Renal pelvis (tissue), 4 donors: ENCODE results near the gene CADM2. TPM values are rescaled to one million over a fixed set of nuclear protein-coding genes. Genes with fewer than 3 reads are reported as not detected.
"Not testable (repeated sequence)": the region's sequence is repeated elsewhere in the genome, so short reads cannot be mapped to it uniquely, and the experiment has no call there.

Source experiments
- DNase-seq: peaks from one replicate; pipeline ENCODE4 v3.0.0-alpha.2; 2013
- polyA plus RNA-seq, 3 donors: library from polyadenylated mRNA; unstranded; fragments of 120-200 nt; gene quantifications; one replicate each; pipeline ENCODE4 v1.2.1, GENCODE V29; 2013; ENCODE audit not compliant: insufficient read length in 3 of 3

Gene CADM2
- polyA plus RNA-seq, 3 donors: 0.38 to 0.57 (median 0.44) TPM

DNA sequence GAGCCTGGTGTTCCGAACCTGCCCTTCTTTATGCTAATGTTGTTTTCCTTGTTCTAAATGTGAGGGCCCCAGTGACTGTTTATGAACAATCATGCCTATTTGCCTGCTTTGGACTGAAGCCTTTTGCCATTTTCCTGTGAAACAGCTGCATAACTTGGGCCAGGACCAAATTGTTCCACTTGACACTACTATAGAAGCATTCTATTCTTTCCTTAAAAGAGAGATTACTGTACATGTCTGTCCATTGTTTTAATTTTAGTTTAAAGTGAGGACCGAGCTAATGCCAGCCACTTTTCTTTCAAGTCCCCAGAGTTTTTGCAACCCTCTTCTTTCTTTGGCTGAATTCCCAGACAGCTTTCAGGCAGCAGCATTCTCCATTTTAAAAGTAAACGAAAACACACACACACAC is 980.3 kb downstream of the CADM2 start:
- peak; percentile 7 for DNase-seq

- DNase-seq: no peak
Observed at GRCh38 chr3:85950435-85950834, 991.6 kb downstream of the CADM2 start.

DNA sequence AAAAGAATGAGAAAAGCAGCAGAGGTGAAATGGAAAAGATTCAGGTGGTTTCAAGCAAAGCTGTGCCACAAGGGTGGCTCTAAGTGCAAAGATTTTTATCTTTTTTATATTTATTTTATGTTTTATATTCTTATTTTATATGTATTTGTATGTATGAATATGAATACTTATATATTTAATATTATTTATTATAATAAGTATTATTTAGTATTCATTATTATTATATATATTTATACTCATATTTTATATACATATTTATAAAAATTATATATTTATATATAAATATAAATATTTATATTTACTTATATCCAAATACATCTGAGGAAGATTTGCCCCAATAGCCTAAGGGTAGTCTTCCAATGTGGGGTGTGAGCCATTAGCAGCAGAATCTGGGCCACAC is 1002.0 kb downstream of the CADM2 start:
- no peak for DNase-seq

DNA sequence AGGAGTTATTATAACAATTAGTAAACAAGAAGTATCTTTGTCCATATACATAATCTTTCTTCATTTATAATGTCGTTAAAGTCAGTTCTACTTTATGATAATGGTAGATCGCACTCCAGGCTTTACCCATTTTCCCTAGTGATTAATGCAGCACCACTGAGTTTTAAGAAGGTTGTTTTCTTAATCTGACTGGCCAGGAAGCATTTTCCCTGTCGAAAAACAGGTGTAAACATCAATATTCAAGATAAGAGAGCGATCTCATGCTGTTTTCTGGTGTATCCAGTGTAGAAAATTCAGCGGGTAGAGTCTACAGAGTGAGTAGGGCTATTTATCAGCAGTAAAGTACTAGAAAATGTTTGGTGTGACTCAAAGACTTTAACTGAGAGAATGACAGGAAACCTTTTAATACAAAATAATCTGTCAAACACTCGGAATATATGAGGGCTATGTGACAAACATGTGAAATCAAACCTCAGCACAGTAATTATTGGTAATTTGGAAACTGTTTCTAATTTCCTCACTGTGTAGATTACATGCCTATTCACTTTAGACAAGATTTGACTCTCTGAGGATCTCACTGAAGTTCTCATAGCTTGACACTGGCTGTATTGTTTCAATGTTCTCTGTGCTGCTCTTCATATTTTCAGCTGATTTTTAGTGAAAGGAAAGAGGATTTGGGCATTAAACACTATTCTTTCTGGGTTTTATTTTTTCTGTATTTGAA is 1019.0 kb downstream of the CADM2 start:
- DNase-seq: no peak

- no peak for DNase-seq
Observed at GRCh38 chr3:85979034-85979433, 1020.2 kb downstream of the CADM2 start.

GRCh38 chr3:85989581-85989980 is 1030.8 kb downstream of the CADM2 start:
- DNase-seq: not testable (repeated sequence)

DNA sequence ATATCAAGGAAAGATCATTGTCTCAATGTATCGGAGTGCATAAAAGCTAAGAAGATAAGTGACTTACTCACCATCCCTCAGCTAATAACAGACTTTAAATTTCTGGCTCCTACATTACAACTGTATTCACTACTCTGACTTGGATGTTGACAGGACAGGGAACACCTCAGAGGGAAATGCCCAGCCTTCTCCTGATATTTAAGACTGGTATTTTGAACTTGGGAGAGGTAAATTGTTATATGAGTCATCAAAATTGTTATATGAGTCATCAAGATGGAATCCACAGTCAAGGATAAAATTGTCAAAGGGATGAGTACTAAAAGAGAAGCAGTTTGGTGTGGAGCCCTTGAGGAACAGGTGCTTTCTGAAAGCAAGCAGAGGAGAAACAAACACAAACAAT is 1070.8 kb downstream of the CADM2 start:
- DNase-seq: no peak

- DNase-seq: no peak
Observed at GRCh38 chr3:86037916-86038315, 1079.1 kb downstream of the CADM2 start.

- DNase-seq: no peak
Observed at GRCh38 chr3:86046436-86047136, 1087.8 kb downstream of the CADM2 start.

- DNase-seq: peak; percentile 48
Observed at GRCh38 chr3:86047161-86047560, 1088.4 kb downstream of the CADM2 start.

- no peak for DNase-seq
Observed at GRCh38 chr3:86051058-86051457, 1092.3 kb downstream of the CADM2 start.

- no peak for DNase-seq
Observed at GRCh38 chr3:86056032-86056431, 1097.2 kb downstream of the CADM2 start.

DNA sequence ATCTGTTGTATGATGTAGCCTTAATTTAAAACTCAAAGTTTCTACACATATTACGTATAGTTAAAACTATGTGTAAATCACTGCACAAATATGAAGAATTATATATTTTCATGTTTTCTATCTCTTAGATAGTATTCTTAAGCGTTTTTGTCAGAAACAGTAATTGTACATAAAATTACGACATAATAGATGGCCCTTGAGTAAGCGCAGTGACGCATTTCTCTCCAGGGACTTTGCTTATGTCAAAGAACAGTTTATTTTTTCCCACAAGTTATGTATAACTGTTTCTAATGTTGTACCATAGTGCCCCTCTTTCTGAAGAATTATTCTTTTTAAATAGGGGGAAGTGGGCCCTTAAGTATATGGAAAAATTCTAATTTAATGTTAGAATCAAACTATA is 1098.2 kb downstream of the CADM2 start:
- no peak for DNase-seq

- no peak for DNase-seq
Observed at GRCh38 chr3:86073799-86074198, 1115.0 kb downstream of the CADM2 start.

DNA sequence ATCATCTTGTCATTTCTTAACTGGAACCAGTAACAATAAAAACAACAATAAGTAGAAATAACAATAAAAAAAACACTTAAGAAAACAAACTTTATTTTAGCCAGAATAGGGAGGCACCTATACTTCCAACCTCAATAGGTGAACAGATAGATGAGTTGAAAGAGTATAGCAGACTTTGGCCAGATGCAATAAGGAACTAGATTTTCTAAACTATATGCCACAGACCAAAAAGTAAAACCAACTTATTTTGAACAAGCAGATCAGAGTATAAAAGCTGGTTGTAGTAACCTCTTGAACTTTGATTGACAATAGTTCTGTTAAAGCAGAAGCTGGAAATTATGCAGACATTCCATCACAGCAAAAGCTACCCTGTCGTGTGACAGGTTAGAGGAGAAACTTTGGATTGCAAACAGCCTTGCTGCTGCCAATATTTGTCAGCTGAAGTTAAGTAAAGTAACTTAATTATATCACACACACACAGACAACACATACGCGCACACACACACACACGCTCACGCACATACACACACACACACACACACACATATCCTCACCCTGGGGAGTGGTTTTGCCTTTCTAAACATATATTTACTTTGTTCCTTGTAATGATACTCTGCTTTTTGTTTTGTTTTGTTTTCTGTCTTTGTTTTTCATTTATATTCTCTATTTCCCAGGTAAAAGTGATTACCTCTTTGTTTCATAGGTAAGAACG is 1128.5 kb downstream of the CADM2 start:
- DNase-seq: no peak

DNA sequence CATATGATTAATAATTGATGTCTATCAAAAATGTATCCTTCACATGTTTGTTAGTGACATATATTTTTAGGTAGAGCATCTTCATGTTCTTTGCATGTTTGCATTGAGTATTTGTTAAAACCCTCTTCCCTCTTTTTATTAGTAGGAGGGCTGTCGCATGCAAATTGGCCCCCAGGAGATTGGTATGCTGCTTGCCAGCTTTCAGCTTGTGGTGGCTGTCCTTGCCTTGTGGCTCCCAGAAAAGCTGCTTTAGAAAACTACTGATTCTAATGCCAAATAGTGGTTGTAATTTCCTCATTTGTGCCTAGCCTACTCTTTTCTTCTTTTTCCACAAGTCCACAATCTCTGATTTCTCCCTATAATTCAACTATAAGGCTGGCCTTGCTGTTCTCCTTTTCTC is 1145.4 kb downstream of the CADM2 start:
- no peak for DNase-seq

- no peak for DNase-seq
Observed at GRCh38 chr3:86109434-86109833, 1150.6 kb downstream of the CADM2 start.
